ENCODE measurements around the gene MED16.
"Not testable (repeated sequence)": the region's sequence is repeated elsewhere in the genome, so short reads cannot be mapped to it uniquely, and the experiment has no call there.

MED16 gene

DNA sequence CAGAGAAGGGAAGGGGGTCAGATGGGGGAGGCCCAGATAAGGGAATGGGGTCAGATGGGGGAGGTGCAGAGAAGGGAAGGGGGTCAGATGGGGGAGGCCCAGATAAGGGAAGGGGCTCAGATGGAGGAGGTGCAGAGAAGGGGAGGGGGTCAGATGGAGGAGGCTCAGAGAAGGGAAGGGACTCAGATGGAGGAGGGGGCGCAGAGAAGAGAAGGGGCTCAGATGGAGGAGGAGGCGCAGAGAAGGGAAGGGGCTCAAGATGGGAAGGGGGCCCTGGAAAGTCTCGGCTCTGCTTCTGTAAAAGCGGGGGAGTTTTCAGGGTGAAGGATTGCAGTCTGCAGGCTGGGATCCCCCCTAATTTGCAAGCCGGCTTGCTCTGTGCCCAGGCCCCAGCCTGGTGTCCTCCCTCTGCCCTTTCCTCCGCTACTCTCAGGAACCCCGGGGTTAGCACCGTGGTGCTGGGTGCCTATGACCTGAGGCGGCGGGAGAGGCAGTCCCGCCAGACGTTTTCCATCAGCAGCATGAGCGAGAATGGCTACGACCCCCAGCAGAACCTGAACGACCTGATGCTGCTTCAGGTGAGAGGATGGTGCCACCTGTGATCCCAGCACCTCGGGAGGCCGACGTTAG lies 63.7 kb downstream of the MED16 start:
- DNase-seq (ENCODE audit: low read depth in 2 of 2): no peak

DNA sequence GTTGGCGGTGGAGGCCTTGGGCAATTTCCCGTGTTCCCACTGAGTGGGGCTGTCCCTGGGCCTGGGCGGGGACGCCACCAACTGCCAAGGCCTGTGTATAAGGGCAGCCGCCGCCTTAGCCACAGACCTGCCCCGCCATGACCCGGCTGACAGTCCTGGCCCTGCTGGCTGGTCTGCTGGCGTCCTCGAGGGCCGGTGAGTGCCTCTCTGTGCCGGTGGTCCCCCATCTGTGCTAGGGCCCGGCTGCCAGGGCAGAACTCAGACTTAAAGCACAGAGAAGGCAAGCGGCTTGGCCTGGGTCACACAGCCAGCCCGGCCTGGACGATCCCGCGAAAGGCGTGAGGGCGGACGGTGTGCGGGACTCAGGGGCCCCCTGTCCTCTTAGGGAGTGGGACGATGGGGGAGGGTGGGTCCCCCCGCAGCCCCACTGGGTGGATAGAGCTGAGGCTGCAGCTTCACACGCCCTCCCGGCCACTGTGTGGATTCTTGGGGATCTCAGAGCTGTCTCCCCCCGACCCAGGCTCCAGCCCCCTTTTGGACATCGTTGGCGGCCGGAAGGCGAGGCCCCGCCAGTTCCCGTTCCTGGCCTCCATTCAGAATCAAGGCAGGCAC lies 65.2 kb downstream of the MED16 start, which contains the start of gene AZU1:
Gene AZU1 (plus strand): TSS at position 128 of the 612 bp plus-strand sequence. CDS start 10 bp downstream, at position 138.
- DNase-seq (ENCODE audit: low read depth in 2 of 2): no peak

DNA sequence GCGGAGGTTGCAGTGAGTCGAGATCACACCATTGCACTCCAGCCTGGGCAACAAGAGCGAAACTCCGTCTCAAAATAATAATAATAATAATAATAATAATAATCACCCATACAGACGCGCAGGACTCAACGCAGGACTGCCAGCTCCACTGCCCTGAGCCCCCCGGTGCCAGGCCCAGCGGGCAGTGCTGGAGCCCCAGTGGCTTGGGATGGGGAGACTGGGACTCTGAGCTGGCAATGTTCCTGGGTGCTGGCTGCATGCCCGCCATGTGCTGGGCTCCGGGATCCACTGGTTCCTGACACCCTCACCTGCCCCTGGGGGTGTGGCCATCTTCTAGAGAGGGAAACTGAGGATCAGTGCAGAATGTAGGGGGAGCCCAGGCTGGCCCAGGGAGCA lies 65.7 kb downstream of the MED16 start:
- DNase-seq (ENCODE audit: low read depth in 2 of 2): no peak

DNA sequence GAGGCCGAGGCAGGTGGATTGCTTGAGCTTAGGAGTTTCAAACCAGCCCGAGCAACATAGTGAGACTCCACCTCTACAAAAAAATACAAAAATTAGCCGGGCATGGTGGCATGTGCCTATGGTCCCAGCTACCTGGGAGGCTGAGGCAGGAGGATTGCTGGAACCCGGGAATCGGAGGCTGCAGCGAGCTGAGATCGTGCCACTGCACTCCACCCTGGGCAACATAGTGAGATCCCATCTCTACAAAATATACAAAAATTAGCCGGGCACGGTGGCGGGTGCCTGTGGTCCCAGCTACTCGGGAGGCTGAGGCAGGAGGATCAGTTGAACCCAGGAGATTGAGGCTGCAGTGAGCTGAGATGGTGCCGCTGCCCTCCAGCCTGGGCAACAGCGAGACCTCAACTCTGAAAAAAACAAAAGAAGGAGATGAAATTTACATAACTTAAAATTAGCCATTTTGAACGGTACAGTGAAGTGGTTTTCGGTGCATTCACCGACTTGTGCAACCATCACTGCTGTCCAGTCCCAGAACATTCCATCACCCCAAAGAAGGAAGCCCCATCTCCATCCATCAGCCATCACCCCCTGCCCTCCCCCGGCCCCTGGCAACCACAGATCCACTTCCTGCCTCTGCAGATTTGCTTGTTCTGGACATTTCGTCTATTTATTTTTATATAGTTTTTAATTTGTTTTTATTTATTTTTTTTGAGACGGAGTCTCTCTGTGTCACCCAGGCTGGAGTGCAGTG lies 66.9 kb downstream of the MED16 start:
- DNase-seq (ENCODE audit: low read depth in 2 of 2): no peak

DNA sequence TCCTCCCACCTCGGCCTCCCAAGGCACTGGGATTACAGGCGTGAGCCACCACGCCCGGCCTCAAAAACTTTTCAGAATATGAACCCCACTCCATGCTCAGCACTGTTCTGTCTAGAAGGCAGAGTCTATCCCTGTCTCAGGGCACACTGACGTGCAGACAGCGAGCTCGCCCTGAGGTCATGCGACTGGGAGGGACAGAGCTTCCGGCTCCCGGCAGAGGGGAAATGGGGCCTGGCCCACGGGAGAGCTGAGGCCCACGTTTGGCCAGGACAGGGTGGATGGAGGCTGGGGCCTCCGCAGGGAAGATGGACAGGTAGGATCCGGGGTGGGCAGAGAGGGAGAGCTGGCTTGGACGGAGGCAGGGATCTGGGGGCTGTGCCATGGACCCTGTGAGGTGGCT lies 68.1 kb downstream of the MED16 start:
- no peak for DNase-seq (ENCODE audit: low read depth in 2 of 2)

DNA sequence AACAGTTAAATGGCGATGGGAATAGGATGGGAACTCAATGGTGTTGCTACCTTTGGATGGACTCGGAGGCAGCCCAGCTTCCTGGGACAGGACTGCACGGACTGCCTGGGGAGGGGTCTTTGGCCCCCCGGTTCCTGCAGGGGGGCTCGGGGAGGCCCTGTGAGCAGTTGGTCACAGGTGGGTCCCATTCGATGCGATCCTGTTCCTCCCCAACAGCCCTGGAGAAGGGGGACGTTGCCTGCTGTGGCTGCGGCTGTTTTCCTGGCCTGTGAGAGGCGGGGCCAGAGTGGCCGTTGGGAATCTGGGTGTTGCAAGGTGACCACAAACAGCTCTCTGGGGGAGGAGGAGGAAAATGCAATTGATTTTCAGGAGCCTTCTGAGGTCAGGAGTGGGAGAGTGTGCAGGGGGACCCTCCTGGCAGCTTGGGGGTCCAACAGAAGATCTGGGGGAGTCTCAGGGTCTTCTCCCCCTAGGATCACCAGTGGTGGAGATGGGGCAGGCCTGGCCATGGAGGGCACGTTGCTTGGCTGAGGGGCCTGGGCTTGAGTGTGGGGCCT lies 69.3 kb downstream of the MED16 start:
- no peak for DNase-seq (ENCODE audit: low read depth in 2 of 2)

DNA sequence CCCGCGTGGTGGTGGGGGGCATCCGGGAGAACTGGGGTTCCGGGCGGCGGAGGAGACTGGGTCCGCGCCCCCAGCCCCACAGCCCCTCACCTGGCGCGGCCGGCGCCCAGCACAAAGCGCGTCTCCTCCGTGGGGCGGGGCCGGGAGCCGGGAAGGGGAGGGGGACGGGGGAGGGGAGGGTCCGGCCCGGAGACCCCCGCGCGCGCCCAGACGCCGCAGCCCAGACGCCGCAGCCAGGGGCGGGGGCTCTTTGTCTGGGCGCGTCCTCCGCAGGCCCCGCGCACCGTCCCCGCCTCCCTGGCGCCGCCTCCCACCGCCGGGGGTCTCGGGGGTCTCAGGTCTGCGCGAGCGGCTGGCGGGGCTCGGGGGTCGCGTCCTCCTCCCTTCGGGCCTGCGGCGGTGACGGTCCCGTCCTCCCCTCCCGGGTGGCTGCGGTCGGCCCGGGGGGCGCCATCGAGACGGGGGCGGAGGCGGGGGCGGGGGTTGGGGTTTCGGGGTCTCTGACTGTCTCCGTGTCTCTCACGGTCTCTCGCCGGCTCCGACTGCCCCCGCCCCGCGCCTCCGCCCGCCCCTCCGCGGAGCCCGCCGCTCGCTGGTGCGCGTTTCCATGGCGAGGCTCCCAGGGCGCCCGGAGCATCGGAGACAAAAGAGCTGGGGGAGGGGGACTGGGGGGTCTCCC lies 71.0 kb downstream of the MED16 start, which contains the start of gene PLPPR3:
Gene PLPPR3 (minus strand): TSS at position 131 of the 679 bp plus-strand sequence. CDS start 396 bp downstream, outside the sequence.
- DNase-seq (ENCODE audit: low read depth in 2 of 2): no peak

DNA sequence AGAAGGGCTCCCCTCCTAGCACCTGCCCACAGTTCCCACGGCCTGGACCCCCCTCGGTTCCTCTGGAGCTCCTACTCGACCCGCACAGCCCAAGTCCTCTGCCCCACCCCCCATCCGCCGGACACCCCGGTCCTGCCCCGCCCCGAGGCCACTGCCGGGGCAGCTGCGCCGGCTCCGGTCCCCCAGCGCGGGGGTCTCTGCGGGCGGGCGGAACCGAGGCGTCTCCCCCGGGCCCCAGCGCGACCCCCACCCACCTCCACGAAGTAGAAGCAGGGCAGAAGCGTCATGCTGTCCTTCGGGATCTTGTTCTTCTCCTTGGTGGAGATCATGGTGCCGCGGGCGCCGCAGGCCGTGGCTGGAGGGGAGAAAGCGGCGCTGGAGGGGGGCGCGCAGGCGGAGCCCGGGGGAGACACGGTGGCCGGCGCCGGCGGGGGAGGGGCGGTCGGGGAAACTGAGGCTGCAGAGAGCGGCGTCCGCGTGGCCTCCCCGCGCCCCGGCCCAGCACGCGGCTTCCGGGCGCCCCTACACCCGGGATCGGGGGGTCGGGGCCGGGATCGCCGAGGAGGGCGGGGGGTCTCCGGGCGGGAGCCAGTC lies 71.7 kb downstream of the MED16 start:
- DNase-seq (ENCODE audit: low read depth in 2 of 2): no peak

DNA sequence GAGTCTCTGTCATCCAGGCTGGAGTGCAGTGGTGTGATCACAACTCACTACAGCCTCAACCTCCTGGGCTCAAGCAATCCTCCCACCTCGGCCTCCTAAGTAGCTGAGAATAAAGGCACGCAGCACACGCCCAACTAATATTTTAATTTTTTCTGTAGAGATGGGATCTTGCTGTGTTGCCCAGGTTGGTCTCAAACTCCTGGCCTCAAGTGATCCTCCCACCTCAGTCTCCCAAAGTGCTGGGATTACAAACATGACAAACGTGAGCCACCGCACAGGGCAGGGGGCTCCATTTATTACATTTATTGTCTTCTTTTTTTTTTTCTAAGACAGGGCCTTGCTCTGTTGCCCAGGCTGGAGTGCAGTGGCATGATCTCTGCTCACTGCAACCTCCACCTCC lies 72.8 kb downstream of the MED16 start:
- DNase-seq (ENCODE audit: low read depth in 2 of 2): not testable (repeated sequence)

Measured in stimulated activated CD4-positive, alpha-beta T cell treated with anti-CD3 and anti-CD28 coated beads, Interleukin-1b, Interleukin-23, amount 100 ng/mL, for 4 hours (primary cell).